ENCODE measurements around the gene PPP1R15A. TPM values are rescaled to one million over a fixed set of nuclear protein-coding genes. Genes with fewer than 3 reads are reported as not detected.
"Not testable (repeated sequence)": the region's sequence is repeated elsewhere in the genome, so short reads cannot be mapped to it uniquely, and the experiment has no call there.

Gene PPP1R15A
- total and polyA plus RNA-seq, 9 donors = 22.8 to 156 (median 54.8) TPM

- Histone ChIP-seq H3K36me3 (no peaks in the 10 kb centered on the region), H3K9me3 (no peaks in the 10 kb centered on the region), H3K27ac (peak overlapping the region; percentile 99), H3K4me3 (peak overlapping the region; percentile 97), H3K27me3 (no peaks in the 10 kb centered on the region), H3K4me1 (ENCODE audit: insufficient read depth) (peaks cover 9% of the 10 kb centered on the region)
- DNase-seq = peak; percentile 50 to 69 (median 60)
- no peak for TF ChIP-seq CTCF (IDR thresholded peaks at IDR 0.05)
- no peak for TF ChIP-seq EP300 (IDR thresholded peaks at IDR 0.05)
- 10 to 16% (median 13%) methylated on average over 17 of the region's 17 CpGs for WGBS, 3 donors
- intact Hi-C loops (cut with DNase I) = loop anchor here in 1 of 4 donors (10.0 kb wide), 1 partner anchor 90 kb away; the partner anchor contains the start of gene FTL
These were observed 2.3 kb downstream of the PPP1R15A start for GRCh38 chr19:48874303-48875135.

- H3K4me3 ChIP-seq = peak overlapping the region; percentile 97
- 69 to 76% (median 73%) methylated on average over 30 of the region's 30 CpGs for WGBS, 3 donors
- H3K27me3 ChIP-seq; H3K9me3 ChIP-seq; H3K36me3 ChIP-seq; H3K4me1 ChIP-seq (ENCODE audit: insufficient read depth): not testable (repeated sequence)
- peak in 1 of 5 donors; percentile 56 for DNase-seq
- intact Hi-C loops (cut with DNase I) = loop anchor here in 1 of 4 donors (10.0 kb wide), 1 partner anchor 88 kb away; the partner anchor contains the start of gene FTL
- peak overlapping the region; percentile 99 for H3K27ac ChIP-seq
These were observed 4.1 kb downstream of the PPP1R15A start for GRCh38 chr19:48876043-48876981.

DNA sequence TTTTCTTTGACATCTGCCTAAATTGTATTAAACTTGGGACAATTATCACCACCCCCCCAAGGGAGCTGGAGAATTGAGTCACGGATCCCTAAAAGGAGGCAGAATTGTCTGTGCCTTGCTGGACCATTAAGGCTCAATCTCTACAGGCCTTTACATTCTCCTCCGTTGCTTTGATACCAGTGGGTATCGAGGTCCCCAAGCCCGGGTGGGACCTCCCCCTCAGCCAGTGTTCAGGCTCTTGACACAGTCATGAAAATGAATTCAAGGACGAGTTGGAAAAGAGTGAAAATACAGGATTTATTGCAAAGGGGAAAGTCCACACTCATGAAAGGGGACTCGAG is 5.6 kb downstream of the PPP1R15A start:
- TF ChIP-seq CTCF (IDR thresholded peaks at IDR 0.05) (no peak), EP300 (IDR thresholded peaks at IDR 0.05) (no peak), POLR2A (IDR thresholded peaks at IDR 0.05) (no peak)
- whole genome bisulfite sequencing, 3 donors = 76 to 82% (median 79%) methylated on average over 6 of the region's 6 CpGs
- peaks cover 9% of the 10 kb centered on the region for H3K4me1 ChIP-seq (ENCODE audit: insufficient read depth)

GRCh38 chr19:48878196-48879024 is 6.2 kb downstream of the PPP1R15A start:
- Histone ChIP-seq H3K9me3 (no peaks in the 10 kb centered on the region), H3K4me3 (no peak overlapping the region), H3K36me3 (no peaks in the 10 kb centered on the region), H3K4me1 (ENCODE audit: insufficient read depth) (peaks cover 7% of the 10 kb centered on the region), H3K27me3 (no peaks in the 10 kb centered on the region), H3K27ac (no peak overlapping the region)
- WGBS, 3 donors = 39 to 55% (median 46%) methylated on average over 11 of the region's 11 CpGs
- DNase-seq = peak in 3 of 5 donors; percentile 37 to 76 (median 60)
- intact Hi-C loops (cut with DNase I) = loop anchor here in 1 of 4 donors (10.0 kb wide), 1 partner anchor 86 kb away; the partner anchor contains the start of gene FTL
- TF ChIP-seq EP300 (IDR thresholded peaks at IDR 0.05) (peak; percentile 19), POLR2A (IDR thresholded peaks at IDR 0.05) (no peak), CTCF (IDR thresholded peaks at IDR 0.05) (no peak)

More for the DNA sequence above, 5.6 kb downstream of the PPP1R15A start:
- intact Hi-C loops (cut with DNase I) = loop anchor here in 1 of 4 donors (10.0 kb wide), 1 partner anchor 87 kb away; the partner anchor contains the start of gene FTL
- H3K27ac ChIP-seq = no peak overlapping the region
- no peaks in the 10 kb centered on the region for H3K9me3 ChIP-seq
- H3K36me3 ChIP-seq = no peaks in the 10 kb centered on the region
- no peaks in the 10 kb centered on the region for H3K27me3 ChIP-seq
- DNase-seq = no peak
- no peak overlapping the region for H3K4me3 ChIP-seq
